DMS53 treated with DMSO at 0.1 percent for 48 hours (cell line): ENCODE measurements around the gene LTF.
A peak's percentile ranks its signal among the peaks of the same experiment; 100 is the strongest.
"Not testable (repeated sequence)": the region's sequence is repeated elsewhere in the genome, so short reads cannot be mapped to it uniquely, and the experiment has no call there.

Experiments
- DNase-seq: peaks from one replicate; lab custom pipeline; 2025; ENCODE audit not compliant: unreplicated experiment; lab: John Stamatoyannopoulos, UW

The LTF gene

GRCh38 chr3:46447228-46447985 lies 17.3 kb downstream of the LTF start:
- no peak for DNase-seq

DNA sequence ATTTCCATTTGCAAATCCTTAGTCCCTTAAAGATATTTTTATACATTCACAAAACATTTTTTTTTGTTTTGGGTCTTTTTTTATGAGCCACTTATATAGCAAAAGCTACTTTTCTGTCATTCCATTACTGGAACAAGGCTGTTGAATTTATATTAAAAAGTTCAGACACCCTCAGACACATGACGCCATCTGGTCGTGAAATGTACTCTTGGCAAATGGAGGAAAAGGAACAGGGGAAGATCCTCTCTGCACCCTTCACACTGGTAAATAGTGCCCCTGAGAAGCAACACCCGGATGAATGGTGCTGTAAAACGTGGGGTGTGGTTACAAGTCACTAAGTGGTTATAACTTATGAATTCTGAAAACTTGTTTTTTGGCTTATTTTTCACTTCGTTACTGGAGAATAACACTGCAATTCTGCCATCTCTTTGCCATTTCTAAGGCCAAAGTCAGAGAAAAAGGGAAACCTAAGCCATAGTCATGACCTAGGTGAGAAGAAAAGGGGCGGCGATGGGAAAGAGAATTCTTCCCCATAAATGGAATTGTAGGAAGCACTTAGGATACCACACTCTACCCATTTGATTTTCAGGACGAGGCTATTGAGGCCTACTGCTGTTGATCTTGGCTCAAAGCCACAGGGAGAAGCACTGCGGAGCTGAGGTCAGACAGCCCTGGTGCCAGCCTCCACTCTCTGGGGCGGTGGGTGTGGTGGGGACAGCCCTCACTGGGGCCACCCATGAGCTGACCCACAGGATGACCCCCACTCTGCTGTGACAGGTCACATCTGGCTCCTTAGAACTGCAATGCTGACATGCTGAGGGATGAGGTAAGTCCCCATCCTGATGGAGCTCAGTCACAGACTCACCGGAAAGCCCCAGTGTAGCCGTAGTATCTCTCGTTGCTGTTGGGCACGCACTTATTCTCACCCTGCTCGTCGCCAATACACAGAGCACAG lies 21.9 kb downstream of the LTF start:
- DNase-seq = no peak

- DNase-seq = no peak
Measured at GRCh38 chr3:46440531-46441294, 24.0 kb downstream of the LTF start.

GRCh38 chr3:46438831-46439230 lies 25.9 kb downstream of the LTF start:
- no peak for DNase-seq

GRCh38 chr3:46435081-46435726 lies 29.5 kb downstream of the LTF start:
- DNase-seq = no peak

- DNase-seq = no peak
Measured at GRCh38 chr3:46433841-46434240, 30.9 kb downstream of the LTF start.

DNA sequence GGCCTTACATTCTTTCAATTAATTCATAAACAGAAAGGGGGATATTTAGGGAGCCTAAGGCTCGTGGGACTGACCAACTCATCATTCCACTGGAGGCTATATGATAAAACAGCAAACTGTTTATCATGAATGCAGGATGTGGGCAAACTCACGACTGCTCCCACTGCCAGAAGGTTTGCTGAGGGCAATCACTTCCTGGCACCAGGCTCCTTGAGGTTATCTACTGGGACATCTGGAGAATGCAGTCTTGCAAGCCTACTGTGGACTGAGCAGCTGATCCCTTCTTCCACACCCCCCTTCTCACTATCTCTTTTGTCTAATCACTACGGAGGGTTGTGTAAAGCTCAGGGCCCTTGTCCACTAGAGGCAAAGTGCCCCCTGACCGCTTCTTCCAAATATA lies 31.6 kb downstream of the LTF start:
- not testable (repeated sequence) for DNase-seq

GRCh38 chr3:46431905-46432304 lies 32.8 kb downstream of the LTF start:
- DNase-seq = not testable (repeated sequence)

- not testable (repeated sequence) for DNase-seq
Measured at GRCh38 chr3:46430879-46431278, 33.8 kb downstream of the LTF start.

- no peak for DNase-seq
Measured at GRCh38 chr3:46429671-46430070, 35.0 kb downstream of the LTF start.

GRCh38 chr3:46429250-46429649 lies 35.5 kb downstream of the LTF start:
- DNase-seq = no peak

DNA sequence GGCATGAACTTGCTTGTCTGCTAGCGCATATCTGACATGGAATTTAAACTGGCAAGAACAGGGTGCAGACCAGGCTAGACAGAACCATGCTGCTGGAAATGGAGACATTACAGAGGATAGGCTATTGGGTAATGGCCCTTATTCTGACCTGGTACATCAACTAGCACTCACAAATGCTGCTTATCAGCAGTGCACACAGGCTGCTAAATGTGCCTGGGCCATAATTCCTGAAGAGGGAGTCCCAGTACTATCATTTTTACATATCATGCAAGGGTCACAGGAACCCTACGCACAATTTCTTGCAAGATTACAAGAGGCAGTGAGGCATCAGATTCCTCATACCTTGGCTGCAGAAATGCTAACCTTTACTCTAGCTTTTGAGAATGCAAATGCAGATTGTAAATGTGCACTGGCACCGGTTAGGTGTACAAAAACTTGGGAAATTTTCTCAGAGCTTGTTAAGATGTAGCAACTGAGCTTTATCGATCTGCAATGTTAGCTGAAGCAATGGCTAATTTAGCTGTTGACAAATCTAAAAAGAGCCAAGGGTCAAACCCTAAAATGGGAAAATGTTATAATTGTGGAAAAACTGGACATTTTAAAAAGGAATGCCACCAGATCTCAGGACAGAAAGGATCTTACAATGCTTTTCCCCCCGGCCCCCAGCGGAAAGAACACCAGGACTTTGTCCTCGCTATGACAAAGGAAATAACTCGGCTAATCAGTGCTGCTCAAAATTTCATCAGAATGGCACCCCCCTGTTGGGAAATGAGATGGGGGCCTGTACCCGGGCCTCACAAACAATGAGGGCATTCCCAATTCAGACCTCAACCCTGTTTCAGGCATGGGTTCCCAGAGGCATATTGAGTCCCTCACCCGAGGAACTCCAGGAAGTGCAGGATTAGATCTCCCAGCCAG lies 36.5 kb downstream of the LTF start:
- DNase-seq = no peak

DNA sequence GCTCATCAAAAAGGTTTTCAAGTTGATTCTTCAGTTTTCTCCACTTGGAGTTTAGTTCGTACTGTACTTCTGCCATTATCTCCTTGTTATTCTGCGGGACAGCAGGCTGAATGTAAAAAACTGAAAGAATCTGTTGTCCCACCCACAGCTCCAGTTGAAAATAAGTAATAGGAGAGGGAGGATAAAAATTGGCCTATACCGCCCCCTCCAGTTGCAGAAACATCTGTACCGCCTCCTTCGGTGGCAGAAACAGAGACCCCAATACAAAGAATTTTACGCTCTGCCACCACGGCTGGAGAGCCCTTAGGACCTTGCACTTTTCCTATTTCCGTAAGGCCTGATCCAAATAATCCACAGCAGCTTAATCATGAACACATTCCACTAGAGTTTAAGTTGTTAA lies 37.3 kb downstream of the LTF start:
- DNase-seq = not testable (repeated sequence)

DNA sequence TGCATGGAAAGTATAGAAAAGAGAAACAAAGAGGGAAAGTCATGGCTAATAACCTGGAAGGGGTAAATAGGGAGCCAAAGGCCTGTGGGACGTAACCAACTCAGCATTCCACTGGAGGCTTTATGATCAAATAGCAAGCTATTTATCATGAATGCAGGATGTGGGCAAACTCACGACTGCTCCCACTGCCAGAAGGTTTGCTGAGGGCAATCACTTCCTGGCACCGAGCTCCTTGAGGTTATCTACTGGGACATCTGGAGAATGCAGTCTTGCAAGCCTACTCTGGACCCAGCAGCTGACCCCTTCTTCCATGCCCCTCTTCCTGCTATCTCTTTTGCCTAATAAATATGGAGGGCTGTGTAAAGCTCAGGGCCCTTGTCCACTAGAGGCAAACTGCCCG lies 38.2 kb downstream of the LTF start:
- DNase-seq = not testable (repeated sequence)

DNA sequence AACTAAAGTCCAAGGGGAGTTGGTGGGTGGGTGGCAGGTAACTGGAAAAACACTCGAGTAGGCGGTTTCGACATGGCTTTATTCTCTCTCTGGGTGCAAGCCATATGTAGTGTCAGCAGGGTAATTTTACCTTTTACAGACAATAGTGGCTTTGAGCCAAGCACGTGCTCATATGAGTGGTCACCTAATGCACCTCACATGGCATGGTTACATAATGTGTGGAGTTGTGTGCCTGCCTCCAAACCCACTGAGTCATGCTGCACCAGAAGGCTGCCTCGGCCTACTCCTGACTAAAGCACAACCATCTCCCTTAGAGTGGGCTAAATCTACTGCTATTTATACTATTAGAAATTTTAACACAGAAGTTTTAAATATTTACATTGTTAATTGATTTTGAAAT lies 41.1 kb downstream of the LTF start:
- DNase-seq = no peak

DNA sequence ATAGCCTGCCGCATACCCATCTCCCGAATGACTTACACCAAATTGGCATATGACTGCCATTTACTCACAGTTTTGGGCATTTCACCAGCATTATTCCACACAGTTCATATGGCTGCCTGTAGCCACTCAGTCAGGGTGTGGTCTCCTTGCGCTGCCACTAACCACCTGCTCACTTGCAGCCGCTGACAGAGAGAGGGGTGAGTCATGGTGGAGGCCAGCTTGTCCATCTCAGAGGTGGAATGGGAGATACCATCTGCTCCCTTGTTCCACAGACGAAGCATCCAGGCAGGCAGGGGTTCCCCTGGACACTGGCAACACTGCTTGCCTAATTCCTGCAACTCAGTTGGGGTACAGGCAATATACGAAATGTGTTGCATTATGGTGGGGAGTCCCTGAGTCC lies 42.1 kb downstream of the LTF start:
- peak; percentile 47 for DNase-seq

- DNase-seq = no peak
Measured at GRCh38 chr3:46420931-46421330, 43.8 kb downstream of the LTF start.

GRCh38 chr3:46419816-46420215 lies 44.9 kb downstream of the LTF start:
- no peak for DNase-seq

DNA sequence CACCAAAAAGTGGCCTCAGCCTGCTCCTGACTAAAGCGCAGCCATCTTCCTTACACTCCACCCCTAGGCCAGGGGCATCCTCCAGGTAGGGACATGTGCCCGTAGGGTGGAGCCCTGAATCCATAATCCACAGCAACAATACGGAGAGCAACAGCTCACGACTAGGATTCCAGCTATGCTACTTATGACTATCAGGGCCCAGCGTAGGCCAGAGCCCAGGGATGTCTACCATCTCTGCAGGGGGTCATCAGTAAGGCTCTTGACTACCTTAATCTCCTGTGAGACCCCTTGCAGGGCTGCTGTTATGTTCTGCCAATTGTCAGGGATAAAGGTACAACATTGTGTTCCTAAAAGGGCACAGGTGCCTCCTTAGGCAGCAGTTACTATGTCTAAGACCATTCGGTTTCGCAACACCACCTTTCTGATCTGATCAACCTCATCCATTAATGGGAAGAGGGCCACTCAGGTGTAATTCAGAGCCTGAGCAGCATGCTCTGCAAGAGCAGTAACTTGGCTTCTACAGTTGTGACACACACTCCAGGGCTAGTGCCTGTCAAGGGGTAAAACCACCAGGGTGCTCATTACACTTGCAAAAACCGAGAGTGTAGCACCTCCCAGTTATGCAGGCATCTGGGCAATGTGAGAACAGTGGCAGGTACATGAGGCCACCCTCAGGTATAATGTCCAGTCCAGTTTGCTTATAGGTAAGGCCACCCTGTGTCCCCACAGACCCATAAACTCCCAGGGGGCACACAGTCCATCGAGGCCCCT lies 46.7 kb downstream of the LTF start:
- no peak for DNase-seq
